Left lobe of liver (tissue), 2 donors: ENCODE measurements around the gene YIF1A. TPM values are rescaled to one million over a fixed set of nuclear protein-coding genes. Genes with fewer than 3 reads are reported as not detected.
A peak's percentile ranks its signal among the peaks of the same experiment; 100 is the strongest.

Experiments
- ATAC-seq: fragments of 200-7000 bp; cut with Tn5 transposase; one replicate; pipeline ENCODE4 v1.9.1; 2020; ENCODE audit warnings: mild to moderate bottlenecking, moderate library complexity
- DNase-seq: peaks from one replicate; pipeline ENCODE4 v3.0.0-alpha.2; 2020; ENCODE audit warnings: low spot score
- total RNA-seq: library from RNA; stranded (reverse); gene quantifications from one replicate; pipeline ENCODE4 v1.2.1, GENCODE V29; 2021
- donor health status: DM: no; HTN: no; CAD: no; lungs with moderate emphysema.
- donor health status: DM: no; HTN: yes; CAD: no.

YIF1A gene, protein sequence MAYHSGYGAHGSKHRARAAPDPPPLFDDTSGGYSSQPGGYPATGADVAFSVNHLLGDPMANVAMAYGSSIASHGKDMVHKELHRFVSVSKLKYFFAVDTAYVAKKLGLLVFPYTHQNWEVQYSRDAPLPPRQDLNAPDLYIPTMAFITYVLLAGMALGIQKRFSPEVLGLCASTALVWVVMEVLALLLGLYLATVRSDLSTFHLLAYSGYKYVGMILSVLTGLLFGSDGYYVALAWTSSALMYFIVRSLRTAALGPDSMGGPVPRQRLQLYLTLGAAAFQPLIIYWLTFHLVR
- total RNA-seq, result 120 TPM

DNA sequence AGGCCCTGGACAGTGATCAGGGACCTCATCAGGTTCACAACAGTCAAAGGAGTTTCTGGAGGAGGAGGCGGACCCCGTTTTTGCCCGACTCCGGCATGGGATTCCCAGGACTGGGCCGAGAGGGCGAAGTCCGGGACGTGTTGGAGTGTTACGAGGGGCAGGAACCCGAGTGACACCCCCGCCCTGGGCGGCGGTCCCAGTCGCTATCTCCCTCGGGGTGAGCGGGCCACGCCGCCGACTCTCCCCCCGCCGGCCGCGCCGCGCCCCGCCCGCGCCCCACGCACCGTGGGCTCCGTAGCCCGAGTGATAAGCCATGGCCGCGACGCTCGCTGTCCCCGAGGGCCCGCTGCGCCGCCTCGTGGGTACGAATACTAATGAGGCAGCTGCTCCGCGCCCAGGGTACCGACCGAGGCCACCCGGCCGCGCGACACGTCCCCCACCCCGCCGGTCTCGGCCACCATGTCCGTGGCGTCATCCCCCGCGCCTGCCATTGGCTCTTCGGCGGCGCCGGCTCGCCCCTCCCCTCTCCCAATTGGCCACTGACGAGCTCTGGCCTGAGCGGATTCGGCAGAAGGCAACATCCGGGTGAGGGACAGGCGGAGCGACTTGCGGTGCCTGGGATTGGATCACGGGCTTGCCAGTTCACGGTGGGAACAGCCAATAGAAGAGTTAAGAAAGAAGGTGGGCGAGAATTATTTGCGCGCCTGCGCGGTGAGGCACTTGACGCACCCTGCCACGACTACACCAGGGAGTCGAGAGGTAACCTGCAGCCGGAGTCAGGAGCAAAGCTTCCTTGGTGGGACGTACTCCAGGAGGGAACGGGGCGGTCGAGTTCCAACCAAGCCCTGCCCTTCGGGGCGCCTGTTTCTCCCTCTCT, at the start of gene YIF1A:
Gene YIF1A, minus strand, starts transcription at position 473 of the 877 bp plus-strand sequence. Its CDS starts 158 bp downstream, at position 315.
- ATAC-seq (peak; percentile 87), DNase-seq (peak; percentile 99)

DNA sequence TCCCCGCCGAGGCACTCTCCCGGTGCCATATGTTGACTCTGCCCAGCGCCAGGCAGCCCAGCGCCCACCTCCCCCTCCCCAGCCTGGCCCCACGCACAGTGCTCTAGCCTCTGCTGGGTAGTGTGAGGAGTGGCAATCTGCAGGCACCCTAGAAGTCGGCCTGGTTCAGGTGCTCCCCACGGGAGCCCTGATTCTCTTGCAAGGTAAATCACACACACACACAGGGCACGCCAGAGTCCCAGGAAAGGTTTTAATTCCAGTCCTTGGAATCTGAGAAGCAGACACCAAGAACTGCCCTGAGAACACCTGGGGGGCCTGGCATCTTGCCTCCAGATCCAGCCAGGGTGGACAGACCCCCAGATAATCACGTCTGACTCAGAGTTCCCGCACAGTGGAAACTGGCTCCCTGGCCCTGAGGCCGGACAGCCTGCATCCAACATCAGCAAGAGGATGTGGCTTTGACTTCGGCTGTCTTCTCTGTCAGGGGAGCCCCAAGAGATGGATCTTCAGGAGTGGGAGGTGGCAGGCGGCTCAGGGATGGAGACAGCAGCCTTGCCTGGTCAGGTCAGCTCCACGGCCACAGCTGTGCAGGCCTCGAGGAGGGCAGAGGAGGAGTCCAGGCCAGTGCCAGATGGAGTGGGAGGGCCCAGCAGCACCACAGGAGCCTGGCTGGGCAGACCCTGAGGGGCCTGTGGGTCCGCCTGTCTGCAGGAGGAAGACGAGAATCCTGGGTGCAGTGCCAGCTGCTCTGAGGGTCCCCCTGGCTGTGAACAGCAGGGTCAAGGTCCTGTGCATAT, 48.4 kb upstream of the YIF1A start:
- no peak for DNase-seq
- ATAC-seq, result no peak

DNA sequence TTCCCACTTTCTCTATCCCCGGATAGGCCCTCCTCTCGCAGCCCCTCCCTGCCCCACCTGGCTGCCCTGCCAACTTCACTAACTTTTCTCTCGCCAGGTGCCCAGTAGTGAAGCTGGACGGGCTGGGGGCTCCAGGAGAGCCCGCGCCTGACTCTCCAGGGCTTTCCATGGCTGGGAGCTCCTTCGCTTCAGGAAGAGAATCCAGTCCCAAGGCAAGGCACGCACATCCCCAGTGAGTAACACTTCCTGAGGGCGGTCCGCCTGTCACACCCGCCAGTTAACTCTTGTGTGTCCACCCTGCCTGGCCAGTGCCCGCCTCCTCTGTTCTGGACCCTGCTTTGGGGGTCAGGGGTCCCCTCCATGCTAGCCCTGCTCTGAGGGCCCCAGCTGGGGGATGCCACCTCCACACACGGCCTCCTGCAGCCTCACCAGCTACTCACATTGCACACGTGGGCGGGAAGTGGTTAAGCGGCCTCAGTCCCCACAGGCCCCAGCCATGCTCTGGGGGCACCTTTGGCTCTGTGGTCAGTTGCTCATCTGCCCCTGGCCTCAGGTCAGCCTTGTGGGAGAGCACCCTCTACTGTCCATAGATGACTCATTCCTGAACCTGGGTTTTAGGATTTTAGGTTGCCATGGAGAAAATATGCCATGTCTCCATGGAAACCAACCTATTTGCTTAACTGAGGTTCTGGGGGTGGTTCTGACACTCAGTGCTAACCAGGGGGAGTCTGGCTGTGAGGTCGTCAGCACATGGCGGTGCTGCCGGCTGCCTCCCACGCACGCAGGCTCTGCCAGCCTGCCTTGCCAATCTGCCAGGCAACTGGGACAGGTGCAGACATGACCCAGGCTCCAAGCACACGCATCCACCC, 47.5 kb upstream of the YIF1A start, which contains the start of gene RIN1:
Gene RIN1, minus strand, starts transcription at position 201 of the 869 bp plus-strand sequence. Its CDS starts 32 bp downstream, at position 169.
- ATAC-seq, result peak; percentile 75

DNA sequence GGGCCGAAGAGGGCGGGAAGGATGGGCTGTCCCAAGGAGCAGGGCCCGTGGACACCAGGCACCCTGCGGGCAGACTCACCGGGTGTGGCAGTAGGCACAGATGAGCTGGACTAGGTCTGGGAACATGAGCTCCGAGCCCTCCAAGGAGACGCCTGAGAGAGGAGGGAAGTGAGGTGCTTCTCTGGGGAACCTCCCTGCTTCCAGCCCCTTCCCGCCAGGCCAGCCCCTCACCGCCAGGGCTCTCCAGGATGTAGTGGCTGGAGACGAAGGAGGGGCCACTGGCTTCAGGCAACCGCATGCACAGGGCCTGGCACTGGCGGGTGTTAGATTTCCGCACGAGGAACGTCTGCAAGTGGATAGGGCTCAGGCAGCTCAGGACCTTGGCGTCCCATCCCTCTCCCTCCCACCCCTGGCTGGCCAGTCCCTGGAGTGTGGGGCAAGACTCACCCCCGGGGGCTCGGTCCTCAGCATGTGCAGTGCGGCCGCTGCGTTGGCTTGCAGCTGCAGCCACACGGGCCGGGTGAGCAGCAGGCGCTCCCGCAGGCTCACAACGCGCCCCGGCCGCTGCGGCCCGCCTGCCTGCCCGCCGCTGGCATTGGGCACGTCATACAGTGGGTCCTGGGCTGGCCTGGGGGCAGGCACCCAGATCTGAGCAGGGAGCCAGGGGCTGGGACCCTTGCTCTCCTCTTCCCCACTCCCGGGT, 46.7 kb upstream of the YIF1A start:
- DNase-seq, result no peak
- ATAC-seq, result peak; percentile 23

More for the DNA sequence above, 47.5 kb upstream of the YIF1A start, which contains the start of gene RIN1:
- no peak for DNase-seq

DNA sequence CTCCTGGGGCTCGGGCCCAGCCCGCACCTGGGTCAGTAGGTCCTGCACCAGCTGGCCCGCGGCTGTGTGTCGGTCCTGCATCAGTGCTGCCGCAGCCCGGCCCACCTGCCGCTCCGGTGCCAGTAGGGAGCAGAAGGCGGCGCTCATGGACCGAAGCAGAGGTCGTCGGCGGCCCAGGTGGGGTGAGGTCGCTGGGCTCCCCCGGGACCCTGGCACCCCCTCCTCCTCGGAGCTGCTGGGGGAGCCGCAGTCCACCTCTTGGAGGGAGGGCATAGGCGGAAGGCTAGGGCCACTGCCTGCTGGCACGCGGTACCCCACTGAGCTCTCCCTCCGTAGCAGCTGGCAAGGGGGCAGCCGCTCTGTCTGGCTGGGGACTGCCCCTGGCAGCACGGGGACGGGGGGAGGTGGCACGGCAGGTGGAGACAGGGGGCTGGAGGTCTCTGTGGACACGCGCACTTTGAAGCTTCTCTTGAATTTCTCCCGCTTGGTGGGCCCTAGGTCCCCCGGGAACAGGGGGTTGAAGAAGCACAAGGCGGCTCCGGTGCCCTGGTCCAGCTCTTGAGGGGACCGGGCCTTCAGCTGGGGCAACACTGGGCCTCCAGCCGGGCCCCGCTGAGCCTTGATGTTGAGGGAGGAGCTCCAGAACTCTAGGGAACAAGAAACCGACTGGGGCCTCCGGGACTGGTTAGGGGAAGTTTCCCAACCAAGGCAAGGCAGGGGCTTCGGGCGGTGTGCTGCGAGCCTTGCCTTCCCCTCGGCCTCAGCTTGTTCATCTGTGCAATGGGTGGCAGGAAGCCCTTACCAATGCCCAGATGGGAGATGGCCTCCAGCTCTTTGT, 45.9 kb upstream of the YIF1A start:
- ATAC-seq (no peak), DNase-seq (no peak)

DNA sequence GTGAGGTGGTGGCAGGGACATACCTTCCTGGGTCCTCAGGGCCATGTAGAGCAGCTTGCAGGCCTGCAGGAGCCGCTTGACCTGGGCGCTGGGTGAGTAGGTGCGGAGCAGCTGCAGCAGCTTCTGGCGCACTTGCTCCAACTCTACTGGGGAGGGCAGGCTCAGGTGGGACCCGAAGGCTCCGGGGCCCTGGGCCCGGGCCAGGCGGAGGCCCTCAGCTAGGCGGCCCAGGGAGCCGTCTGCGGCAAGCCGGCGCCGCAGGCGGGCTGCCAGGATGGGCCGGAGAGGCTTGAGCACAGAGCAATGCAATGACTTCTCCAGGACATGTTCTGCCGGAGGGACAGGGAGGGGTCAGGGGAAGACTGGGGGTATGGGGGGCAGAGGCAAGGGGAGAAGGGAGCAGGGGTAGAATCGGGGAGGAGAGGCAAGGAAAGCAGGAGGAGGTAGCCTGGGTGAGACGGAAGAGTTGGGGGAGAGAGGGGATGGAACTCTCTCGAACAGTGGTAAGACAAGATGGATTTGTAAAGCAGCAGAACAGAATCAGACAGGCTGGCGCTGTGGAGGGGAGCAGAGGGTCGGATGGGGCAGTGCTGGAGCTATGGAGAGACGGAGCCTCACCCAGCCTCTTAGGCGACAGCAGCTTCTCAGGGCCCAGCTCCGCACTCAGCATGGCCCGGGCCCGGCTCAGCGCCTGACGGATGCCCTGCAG, 45.1 kb upstream of the YIF1A start:
- ATAC-seq (no peak), DNase-seq (no peak)

DNA sequence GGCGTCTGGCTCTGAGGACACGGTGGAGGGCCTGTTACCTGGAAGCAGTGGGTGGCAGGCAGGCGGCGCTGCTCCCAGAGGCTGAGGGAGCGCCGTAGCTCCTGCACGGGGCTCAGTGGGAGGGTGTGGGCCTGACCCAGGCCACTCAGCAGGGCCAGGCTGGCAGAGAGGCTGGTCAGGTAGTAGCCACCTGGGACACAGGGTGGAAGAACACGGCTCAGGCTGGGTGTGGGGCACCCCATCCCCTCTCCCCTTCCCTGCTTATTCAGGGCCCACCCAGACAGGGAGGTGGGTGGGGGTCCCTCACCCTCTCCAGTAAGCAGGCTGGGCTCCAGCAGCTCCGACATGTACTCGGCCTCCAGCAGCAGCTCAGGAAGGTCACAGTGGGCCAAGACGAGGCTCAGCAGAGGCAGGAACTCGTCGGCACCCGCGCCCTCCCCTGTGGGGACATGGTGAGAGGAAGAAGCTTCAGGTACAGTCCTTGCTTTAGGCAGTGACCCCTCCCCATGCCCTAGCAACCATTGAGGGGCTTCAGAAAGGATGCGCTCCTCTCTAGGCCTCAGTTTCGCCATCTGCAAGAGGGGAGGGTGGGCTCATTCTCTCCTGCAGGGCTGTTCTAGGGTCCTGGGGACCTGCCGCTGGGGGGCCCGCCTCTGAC, 44.4 kb upstream of the YIF1A start:
- ATAC-seq (no peak), DNase-seq (no peak)

DNA sequence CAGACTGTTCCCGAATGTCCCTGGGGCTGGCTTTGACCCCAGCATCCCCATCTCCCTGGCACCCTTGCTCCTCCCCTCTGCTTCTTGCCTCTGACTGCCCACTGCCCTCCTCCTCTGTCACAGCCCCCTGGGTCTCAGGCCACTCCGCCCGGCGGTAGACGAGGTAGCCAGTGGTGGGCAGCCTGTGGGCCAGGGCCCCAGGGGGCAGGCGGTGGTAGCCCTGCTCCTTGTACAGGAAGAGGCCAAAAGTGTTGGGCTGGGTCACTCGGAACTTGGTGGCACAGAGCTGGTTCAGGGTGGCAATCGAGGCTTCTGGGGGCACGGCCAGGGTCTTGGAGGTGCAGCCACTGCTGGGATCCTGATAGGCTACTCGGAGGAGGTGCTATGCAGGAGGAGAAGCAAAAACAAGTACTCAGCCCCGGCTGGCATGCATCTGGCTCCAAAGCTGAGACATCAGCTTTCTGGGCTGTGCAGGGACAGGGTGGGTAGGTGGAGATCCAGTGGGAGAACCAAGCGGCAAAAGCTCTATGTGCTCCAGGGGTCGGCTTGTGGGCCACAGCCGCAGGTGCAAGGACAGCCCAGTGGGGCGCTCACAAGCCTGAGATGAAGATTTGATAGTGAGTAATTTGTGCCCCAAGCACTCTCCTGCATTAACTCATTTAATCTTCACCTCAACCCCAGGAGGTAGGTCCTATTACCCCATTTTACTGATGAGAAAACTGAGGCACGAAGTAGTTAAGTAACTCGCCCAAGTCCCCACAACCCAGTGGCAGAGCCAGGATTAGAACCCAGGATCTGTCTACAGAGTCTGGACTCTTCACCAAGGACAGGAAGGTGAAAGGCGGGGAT, 43.7 kb upstream of the YIF1A start:
- no peak for DNase-seq
- no peak for ATAC-seq

DNA sequence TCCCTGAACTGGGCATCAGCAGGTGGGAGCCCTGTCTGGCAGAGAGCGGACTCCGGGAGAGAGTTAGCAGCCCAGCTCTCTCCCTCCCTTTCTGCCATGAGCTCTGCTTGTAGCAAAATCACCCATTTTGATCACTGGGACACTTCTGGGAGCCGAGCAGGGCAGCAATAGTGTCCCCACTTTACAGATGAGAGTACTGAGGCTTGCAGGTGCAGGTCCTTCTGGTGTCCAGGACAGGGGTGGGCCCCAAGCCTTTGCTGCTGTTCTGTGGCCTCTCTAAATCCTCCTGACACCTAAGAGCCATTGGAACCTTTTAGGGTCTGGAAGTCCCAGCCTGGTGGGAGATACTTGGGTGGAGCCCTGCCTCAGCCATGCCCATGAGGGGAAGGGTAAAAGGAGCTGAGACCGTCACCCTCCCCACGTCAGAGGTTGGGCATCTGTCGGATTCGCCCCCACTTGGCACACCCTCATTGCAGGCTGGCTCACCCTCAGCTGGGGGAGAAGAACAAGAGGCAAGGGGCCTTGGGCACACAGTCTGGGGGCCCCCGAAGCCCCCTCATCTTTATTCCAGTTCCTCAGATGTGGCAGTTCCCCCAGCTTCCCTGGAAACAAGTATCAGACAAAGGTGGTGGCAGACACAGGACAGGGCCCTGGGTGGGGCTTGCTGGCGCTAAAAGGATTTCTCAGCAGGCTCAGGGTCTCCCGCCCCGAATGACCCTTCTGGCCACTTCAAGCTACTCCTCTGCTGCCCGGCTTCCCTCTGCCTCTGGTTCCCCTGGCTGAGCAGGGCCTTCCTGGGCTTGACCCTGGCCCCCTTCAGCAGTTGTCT, 42.8 kb upstream of the YIF1A start:
- DNase-seq (no peak), ATAC-seq (no peak)

DNA sequence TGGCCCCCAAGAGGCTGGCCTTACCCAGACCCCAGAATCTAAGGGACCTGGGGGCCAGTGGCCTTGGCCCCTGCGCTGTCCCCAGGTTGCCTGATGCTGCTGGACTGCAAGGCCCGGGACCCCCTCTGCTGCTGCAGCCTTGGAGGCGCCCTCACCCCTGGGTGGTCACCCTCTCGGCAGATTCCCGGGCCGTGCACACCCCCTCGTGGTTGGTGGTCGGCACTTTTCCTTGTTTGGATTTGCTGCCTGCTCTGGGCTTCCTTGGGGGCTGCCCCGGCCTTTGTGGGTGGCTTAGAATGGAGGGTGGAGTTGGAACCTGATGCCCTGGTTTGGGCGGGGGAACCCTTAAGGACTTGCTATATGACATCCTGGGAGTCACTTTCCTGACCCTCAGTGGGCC, 42.0 kb upstream of the YIF1A start:
- no peak for ATAC-seq
- no peak for DNase-seq

DNA sequence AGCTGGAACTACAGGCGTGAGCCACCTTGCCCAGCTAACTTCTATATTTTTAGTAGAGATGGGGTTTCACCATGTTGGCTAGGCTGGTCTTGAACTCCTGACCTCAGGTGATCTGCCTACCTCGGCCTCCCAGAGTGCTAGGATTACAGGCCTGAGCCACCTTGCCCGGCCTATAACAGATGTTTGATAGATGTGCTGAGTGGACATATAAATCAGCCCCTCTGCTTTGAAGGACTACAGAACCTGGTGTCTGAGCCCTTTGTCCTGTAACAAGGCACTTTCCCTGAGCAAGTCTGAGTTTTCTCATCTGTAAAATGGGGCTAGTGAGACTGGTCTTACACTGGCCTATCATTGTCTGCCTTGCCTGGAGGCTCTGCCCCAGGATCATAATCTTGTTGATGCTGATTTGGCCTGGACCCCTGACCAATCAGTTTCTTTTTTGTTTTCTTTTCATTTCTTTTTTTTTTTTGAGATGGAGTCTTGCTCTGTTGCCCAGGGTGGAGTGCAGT, 40.3 kb upstream of the YIF1A start:
- ATAC-seq, result no peak
- no peak for DNase-seq

DNA sequence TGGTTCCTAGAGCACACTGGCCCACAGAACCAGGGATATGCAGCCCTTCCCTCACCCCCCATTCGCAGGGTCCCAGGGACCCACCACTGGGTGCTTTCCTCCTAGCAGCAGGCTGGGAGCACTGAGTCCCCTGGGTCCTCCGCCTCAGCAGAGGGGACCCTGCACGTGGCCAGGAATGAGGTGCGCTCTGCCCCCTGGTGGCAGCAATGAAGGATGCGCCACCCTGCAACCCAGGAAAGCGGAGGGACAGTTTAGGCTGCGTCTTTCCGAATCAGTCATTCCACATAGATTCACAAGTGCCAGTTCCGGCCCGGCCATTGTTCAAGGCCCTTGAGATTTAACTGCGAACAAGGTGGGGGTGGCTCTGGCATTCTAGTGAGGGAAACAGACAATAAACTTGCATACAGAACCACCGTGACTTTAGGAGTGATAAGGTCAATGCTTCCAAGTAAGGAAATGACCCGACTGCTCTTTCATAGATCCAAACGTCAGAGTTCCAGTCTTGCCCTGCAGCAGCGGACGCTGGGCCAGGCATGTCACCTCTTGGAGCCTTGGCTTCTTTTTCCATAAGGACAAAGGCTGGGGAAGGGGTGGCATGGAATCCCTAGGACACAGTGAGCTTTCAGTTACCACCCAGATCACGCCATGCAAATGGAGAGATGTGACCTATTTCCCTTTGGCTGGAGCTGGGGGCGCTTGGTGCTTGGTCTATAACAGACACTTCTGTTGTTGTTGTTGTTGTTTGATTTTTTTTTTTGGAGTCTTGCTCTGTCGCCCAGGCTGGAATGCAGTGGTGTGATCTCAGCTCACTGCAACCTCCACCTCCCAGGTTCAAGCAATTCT, 39.6 kb upstream of the YIF1A start:
- ATAC-seq, result peak; percentile 96
- peak; percentile 77 for DNase-seq

DNA sequence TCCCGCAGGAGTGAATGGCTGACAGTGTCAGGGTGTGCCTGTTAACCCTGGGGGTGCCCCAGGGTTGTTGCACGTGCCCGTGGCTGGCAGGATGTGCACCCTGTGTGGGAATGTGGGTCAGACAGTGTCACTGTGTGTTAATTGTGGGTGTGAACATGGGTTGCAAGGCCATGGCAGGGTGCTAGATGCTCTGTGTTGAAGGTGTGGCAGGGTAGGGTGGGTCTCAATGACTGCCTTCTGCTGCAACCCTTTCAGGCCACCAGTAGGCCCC, 39.0 kb upstream of the YIF1A start:
- DNase-seq (no peak), ATAC-seq (peak; percentile 6)

DNA sequence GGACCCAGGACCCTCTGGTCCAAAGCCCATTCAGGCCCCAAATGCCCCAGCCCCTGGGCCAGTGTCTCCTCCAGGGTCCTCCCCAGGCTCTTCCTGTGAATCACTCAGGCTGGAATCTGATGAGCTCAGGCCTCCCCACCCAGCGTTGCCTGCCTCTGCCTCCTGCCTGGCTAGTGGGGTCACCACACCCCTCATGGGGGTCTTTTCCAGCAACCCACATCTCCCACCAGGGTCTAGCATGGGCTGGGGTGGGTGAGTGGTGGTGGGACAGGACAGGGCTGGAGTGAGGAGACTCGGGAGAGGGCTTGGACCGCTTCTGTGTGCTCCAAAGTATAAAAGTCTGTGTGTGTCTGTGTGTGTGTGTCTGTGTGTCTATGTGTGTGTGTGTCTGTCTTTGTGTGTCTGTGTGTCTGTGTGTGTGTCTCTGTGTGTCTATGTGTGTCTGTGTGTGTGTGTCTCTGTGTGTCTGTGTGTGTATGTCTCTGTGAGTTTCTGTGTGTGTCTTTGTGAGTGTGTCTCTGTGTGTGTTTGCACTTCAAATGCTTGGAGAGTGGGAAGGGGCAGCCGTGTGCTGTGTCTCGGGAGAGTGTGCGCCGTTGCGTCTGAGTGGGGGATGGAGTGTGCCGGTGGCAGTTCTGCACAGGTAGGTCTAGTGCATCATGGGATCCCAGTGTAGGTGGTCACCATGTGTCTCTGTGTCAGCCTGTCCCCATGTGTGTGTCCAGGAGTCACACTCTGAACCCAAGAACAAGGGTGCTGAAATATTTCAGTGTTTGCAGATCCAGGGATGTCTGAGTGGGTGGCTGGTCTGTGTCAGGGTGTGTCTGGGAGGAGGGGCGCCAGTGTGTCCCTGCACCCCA, 38.5 kb upstream of the YIF1A start:
- no peak for ATAC-seq
- DNase-seq, result no peak
